ENCODE measurements around the gene DLG2. TPM values are rescaled to one million over a fixed set of nuclear protein-coding genes. Genes with fewer than 3 reads are reported as not detected.
"Not testable (repeated sequence)": the region's sequence is repeated elsewhere in the genome, so short reads cannot be mapped to it uniquely, and the experiment has no call there.

DLG2 gene
- total RNA-seq, 1 donor from 2014 or later = 6.1 TPM

GRCh38 chr11:85495918-85496317 is 131.2 kb downstream of the DLG2 start:
- intact Hi-C loops (cut with DNase I) = no loop called here
- ATAC-seq (ENCODE audit: poor library complexity) (no peak), DNase-seq (no peak)

- no peak for ATAC-seq (ENCODE audit: poor library complexity)
- intact Hi-C loops (cut with DNase I) = no loop called here
- DNase-seq = no peak
Observed at GRCh38 chr11:85494396-85494795, 132.7 kb downstream of the DLG2 start.

- ATAC-seq (ENCODE audit: poor library complexity) (no peak), DNase-seq (no peak)
- intact Hi-C loops (cut with DNase I) = no loop called here
Observed at GRCh38 chr11:85485902-85486301, 141.2 kb downstream of the DLG2 start.

- no peak for DNase-seq
- intact Hi-C loops (cut with DNase I) = no loop called here
- no peak for ATAC-seq (ENCODE audit: poor library complexity)
Observed at GRCh38 chr11:85483861-85484260, 143.3 kb downstream of the DLG2 start.

- DNase-seq = no peak
- ATAC-seq (ENCODE audit: poor library complexity) = no peak
- intact Hi-C loops (cut with DNase I) = no loop called here
Observed at GRCh38 chr11:85481862-85482261, 145.3 kb downstream of the DLG2 start.

- DNase-seq = no peak
- intact Hi-C loops (cut with DNase I) = no loop called here
- no peak for ATAC-seq (ENCODE audit: poor library complexity)
Observed at GRCh38 chr11:85475660-85476517, 151.3 kb downstream of the DLG2 start.

- ATAC-seq (ENCODE audit: poor library complexity) = no peak
- DNase-seq = peak; percentile 25
- intact Hi-C loops (cut with DNase I) = no loop called here
Observed at GRCh38 chr11:85472953-85473352, 154.2 kb downstream of the DLG2 start.

GRCh38 chr11:85464283-85464682 is 162.9 kb downstream of the DLG2 start:
- intact Hi-C loops (cut with DNase I) = no loop called here
- no peak for DNase-seq
- ATAC-seq (ENCODE audit: poor library complexity) = no peak

GRCh38 chr11:85459304-85459703 is 167.8 kb downstream of the DLG2 start:
- DNase-seq (no peak), ATAC-seq (ENCODE audit: poor library complexity) (no peak)
- intact Hi-C loops (cut with DNase I) = no loop called here

- intact Hi-C loops (cut with DNase I) = no loop called here
- no peak for ATAC-seq (ENCODE audit: poor library complexity)
- no peak for DNase-seq
Observed at GRCh38 chr11:85444479-85444878, 182.7 kb downstream of the DLG2 start.

GRCh38 chr11:85440273-85440672 is 186.9 kb downstream of the DLG2 start:
- intact Hi-C loops (cut with DNase I) = no loop called here
- ATAC-seq (ENCODE audit: poor library complexity) (no peak), DNase-seq (no peak)

GRCh38 chr11:85438328-85438727 is 188.8 kb downstream of the DLG2 start:
- ATAC-seq (ENCODE audit: poor library complexity) (no peak), DNase-seq (no peak)
- intact Hi-C loops (cut with DNase I) = no loop called here

- ATAC-seq (ENCODE audit: poor library complexity) = peak; percentile 41
- intact Hi-C loops (cut with DNase I) = no loop called here
- peak; percentile 37 for DNase-seq
Observed at GRCh38 chr11:85431319-85431718, 195.8 kb downstream of the DLG2 start.

GRCh38 chr11:85423794-85424193 is 203.3 kb downstream of the DLG2 start:
- no peak for ATAC-seq (ENCODE audit: poor library complexity)
- intact Hi-C loops (cut with DNase I) = no loop called here

GRCh38 chr11:85423316-85423715 is 203.8 kb downstream of the DLG2 start:
- DNase-seq (no peak), ATAC-seq (ENCODE audit: poor library complexity) (no peak)
- intact Hi-C loops (cut with DNase I) = no loop called here

More at GRCh38 chr11:85423794-85424193, 203.3 kb downstream of the DLG2 start:
- DNase-seq = no peak

GRCh38 chr11:85414175-85414574 is 213.0 kb downstream of the DLG2 start:
- DNase-seq (no peak), ATAC-seq (ENCODE audit: poor library complexity) (no peak)
- intact Hi-C loops (cut with DNase I) = no loop called here

- DNase-seq (no peak), ATAC-seq (ENCODE audit: poor library complexity) (no peak)
- intact Hi-C loops (cut with DNase I) = no loop called here
Observed at GRCh38 chr11:85407648-85408047, 219.5 kb downstream of the DLG2 start.

- no peak for ATAC-seq (ENCODE audit: poor library complexity)
- intact Hi-C loops (cut with DNase I) = no loop called here
- DNase-seq = no peak
Observed at GRCh38 chr11:85406841-85407240, 220.3 kb downstream of the DLG2 start.

GRCh38 chr11:85406316-85406715 is 220.8 kb downstream of the DLG2 start:
- DNase-seq (no peak), ATAC-seq (ENCODE audit: poor library complexity) (no peak)
- intact Hi-C loops (cut with DNase I) = no loop called here

- intact Hi-C loops (cut with DNase I); ATAC-seq (ENCODE audit: poor library complexity); DNase-seq: not testable (repeated sequence)
Observed at GRCh38 chr11:85395515-85396055, 231.6 kb downstream of the DLG2 start.

Measured in Right ventricle myocardium superior (tissue), 1 donor.